ENCODE results near the gene LYRM2.

Gene LYRM2

GRCh38 chr6:89638320-89639195, at the start of gene LYRM2:
LYRM2 (minus strand) TSS chr6:89638747; CDS start chr6:89638716, 31 bp downstream.
- DNase-seq = peak; percentile 92

GRCh38 chr6:89688328-89688727, 49.8 kb upstream of the LYRM2 start:
- DNase-seq = no peak

- no peak for DNase-seq
Observed at GRCh38 chr6:89685311-89685710, 46.8 kb upstream of the LYRM2 start.

- no peak for DNase-seq
Observed at GRCh38 chr6:89682991-89683390, 44.4 kb upstream of the LYRM2 start.

- DNase-seq = no peak
Observed at GRCh38 chr6:89681983-89682564, 43.5 kb upstream of the LYRM2 start.

- DNase-seq = no peak
Observed at GRCh38 chr6:89680551-89680950, 42.0 kb upstream of the LYRM2 start.

GRCh38 chr6:89680150-89680549, 41.6 kb upstream of the LYRM2 start:
- DNase-seq = no peak

- DNase-seq = no peak
Observed at GRCh38 chr6:89679215-89680120, 40.9 kb upstream of the LYRM2 start.

GRCh38 chr6:89678531-89678930, 40.0 kb upstream of the LYRM2 start:
- DNase-seq = no peak

- DNase-seq = no peak
Observed at GRCh38 chr6:89675949-89676748, 37.6 kb upstream of the LYRM2 start.

GRCh38 chr6:89670935-89671565, 32.5 kb upstream of the LYRM2 start:
- DNase-seq = no peak

- no peak for DNase-seq
Observed at GRCh38 chr6:89669002-89669401, 30.5 kb upstream of the LYRM2 start.

GRCh38 chr6:89667872-89668556, 29.5 kb upstream of the LYRM2 start:
- no peak for DNase-seq

GRCh38 chr6:89662659-89663223, 24.2 kb upstream of the LYRM2 start:
- DNase-seq = no peak

- no peak for DNase-seq
Observed at GRCh38 chr6:89661559-89661958, 23.0 kb upstream of the LYRM2 start.

- no peak for DNase-seq
Observed at GRCh38 chr6:89660981-89661380, 22.4 kb upstream of the LYRM2 start.

- no peak for DNase-seq
Observed at GRCh38 chr6:89657445-89658158, 19.1 kb upstream of the LYRM2 start.

- no peak for DNase-seq
Observed at GRCh38 chr6:89655122-89655521, 16.6 kb upstream of the LYRM2 start.

- no peak for DNase-seq
Observed at GRCh38 chr6:89650579-89650978, 12.0 kb upstream of the LYRM2 start.

GRCh38 chr6:89649682-89650081, 11.1 kb upstream of the LYRM2 start:
- no peak for DNase-seq
